Astrocyte (in vitro differentiated cells and primary cell): ENCODE measurements around the gene TACR2. TPM values are rescaled to one million over a fixed set of nuclear protein-coding genes. Genes with fewer than 3 reads are reported as not detected.

Experiments used
- DNase-seq: peaks from one replicate; pipeline ENCODE4 v3.0.0-alpha.2; 2010; ENCODE audit warnings: low read depth
- FAIRE-seq: peaks from 2 replicates; lab custom pipeline; 2011; peaks lifted over from hg19 to GRCh38; lab: Jason Lieb, UNC
- H2AFZ ChIP-seq: 2 replicates; pipeline ENCODE4 v1.6.0; 2012; ENCODE audit warnings: low read depth, low read length, inconsistent platforms
- H3K27ac ChIP-seq: 2 replicates; pipeline ENCODE4 v1.5.1; 2011; ENCODE audit warnings: low read depth, low read length, inconsistent platforms
- H3K27me3 ChIP-seq: 2 replicates; pipeline ENCODE4 v1.6.0; 2011; ENCODE audit warnings: low read length, inconsistent platforms; ENCODE audit not compliant: insufficient read depth
- H3K36me3 ChIP-seq: 2 replicates; pipeline ENCODE4 v1.5.1; 2011; ENCODE audit warnings: low read length, inconsistent platforms; ENCODE audit not compliant: insufficient read depth
- H3K4me1 ChIP-seq: 2 replicates; pipeline ENCODE4 v1.5.1; 2011; ENCODE audit warnings: low read length, inconsistent platforms; ENCODE audit not compliant: insufficient read depth
- H3K4me2 ChIP-seq: 2 replicates; pipeline ENCODE4 v1.6.0; 2012; ENCODE audit warnings: low read length, inconsistent platforms
- H3K4me3 ChIP-seq: 2 replicates; pipeline ENCODE4 v1.5.1; 2011; ENCODE audit warnings: low read depth, mild to moderate bottlenecking, low read length, inconsistent platforms; ENCODE audit not compliant: insufficient read depth
- H3K79me2 ChIP-seq: 2 replicates; pipeline ENCODE4 v1.6.0; 2012; ENCODE audit warnings: mild to moderate bottlenecking, low read length, inconsistent platforms; ENCODE audit not compliant: insufficient read depth
- H3K9ac ChIP-seq: 2 replicates; pipeline ENCODE4 v1.6.0; 2012; ENCODE audit warnings: mild to moderate bottlenecking, low read length, inconsistent platforms
- H3K9me3 ChIP-seq: 2 replicates; pipeline ENCODE4 v1.5.1; 2012; ENCODE audit warnings: low read depth, mild to moderate bottlenecking, low read length, inconsistent platforms; ENCODE audit not compliant: insufficient read depth
- H4K20me1 ChIP-seq: 2 replicates; pipeline ENCODE4 v1.6.0; 2012; ENCODE audit warnings: low read length, inconsistent platforms; ENCODE audit not compliant: insufficient read depth
- H3K27ac Mint-ChIP-seq: one replicate; pipeline ENCODE4 v1.8.0; 2021; ENCODE audit warnings: mild to moderate bottlenecking, mixed read lengths; ENCODE audit not compliant: unreplicated experiment
- H3K27me3 Mint-ChIP-seq: one replicate; pipeline ENCODE4 v1.8.0; 2021; ENCODE audit warnings: low read depth, mixed read lengths; ENCODE audit not compliant: unreplicated experiment
- H3K36me3 Mint-ChIP-seq: one replicate; pipeline ENCODE4 v1.8.0; 2021; ENCODE audit warnings: low read depth, mixed read lengths; ENCODE audit not compliant: unreplicated experiment
- H3K4me1 Mint-ChIP-seq: one replicate; pipeline ENCODE4 v1.8.0; 2021; ENCODE audit warnings: low read depth, mixed read lengths; ENCODE audit not compliant: unreplicated experiment
- H3K4me3 Mint-ChIP-seq: one replicate; pipeline ENCODE4 v1.8.0; 2021; ENCODE audit warnings: mild to moderate bottlenecking, moderate library complexity, mixed read lengths; ENCODE audit not compliant: unreplicated experiment
- H3K9me3 Mint-ChIP-seq: one replicate; pipeline ENCODE4 v1.8.0; 2021; ENCODE audit warnings: mild to moderate bottlenecking, mixed read lengths; ENCODE audit not compliant: unreplicated experiment
- EZH2 ChIP-seq: IDR thresholded peaks from 2 replicates; pipeline ENCODE4 v1.6.1; 2012; ENCODE audit warnings: mild to moderate bottlenecking, low read length, inconsistent platforms; ENCODE audit not compliant: insufficient read depth
- total RNA-seq: library from RNA; stranded (reverse); gene quantifications from 2 replicates; pipeline ENCODE4 v1.2.1, GENCODE V29; 2021
- TF ChIP-seq, protein P1 (sequence below): IDR thresholded peaks from 2 replicates; pipeline ENCODE4 v1.5.1; 2011; ENCODE audit warnings: low read depth, mild to moderate bottlenecking, inconsistent platforms, low read length, moderate library complexity; ENCODE audit not compliant: insufficient read depth

The TACR2 gene
- total RNA-seq, 1 donor from 2014 or later: not detected

DNA sequence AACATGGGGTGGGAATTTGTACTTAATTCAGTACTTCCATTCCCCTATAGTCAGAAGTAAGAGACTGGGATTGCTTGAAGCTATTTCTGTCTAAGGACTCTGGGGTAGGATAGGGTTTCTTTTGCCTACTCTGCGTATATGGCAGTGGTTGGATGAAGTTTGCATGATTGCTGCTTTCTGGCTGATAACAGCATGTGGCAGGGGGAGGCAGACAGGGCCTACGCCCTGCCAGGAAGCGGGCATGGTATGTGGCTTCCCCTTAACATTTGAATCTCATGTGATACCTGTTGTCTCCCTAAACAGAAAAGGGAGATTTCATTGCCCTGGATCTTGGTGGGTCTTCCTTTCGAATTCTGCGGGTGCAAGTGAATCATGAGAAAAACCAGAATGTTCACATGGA, 57.1 kb downstream of the TACR2 start:
- TF ChIP-seq, protein P1, sequence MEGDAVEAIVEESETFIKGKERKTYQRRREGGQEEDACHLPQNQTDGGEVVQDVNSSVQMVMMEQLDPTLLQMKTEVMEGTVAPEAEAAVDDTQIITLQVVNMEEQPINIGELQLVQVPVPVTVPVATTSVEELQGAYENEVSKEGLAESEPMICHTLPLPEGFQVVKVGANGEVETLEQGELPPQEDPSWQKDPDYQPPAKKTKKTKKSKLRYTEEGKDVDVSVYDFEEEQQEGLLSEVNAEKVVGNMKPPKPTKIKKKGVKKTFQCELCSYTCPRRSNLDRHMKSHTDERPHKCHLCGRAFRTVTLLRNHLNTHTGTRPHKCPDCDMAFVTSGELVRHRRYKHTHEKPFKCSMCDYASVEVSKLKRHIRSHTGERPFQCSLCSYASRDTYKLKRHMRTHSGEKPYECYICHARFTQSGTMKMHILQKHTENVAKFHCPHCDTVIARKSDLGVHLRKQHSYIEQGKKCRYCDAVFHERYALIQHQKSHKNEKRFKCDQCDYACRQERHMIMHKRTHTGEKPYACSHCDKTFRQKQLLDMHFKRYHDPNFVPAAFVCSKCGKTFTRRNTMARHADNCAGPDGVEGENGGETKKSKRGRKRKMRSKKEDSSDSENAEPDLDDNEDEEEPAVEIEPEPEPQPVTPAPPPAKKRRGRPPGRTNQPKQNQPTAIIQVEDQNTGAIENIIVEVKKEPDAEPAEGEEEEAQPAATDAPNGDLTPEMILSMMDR: no peak
- no peak for TF ChIP-seq EZH2
- H3K9me3 Mint-ChIP-seq: no peaks in the 10 kb centered on the region
- H3K4me1 Mint-ChIP-seq: peaks cover 5% of the 10 kb centered on the region
- peaks cover 70% of the 10 kb centered on the region for H4K20me1 ChIP-seq
- no peaks in the 10 kb centered on the region for H3K27me3 ChIP-seq
- H3K4me2 ChIP-seq: no peak overlapping the region
- H3K79me2 ChIP-seq: peaks cover 43% of the 10 kb centered on the region
- H3K27ac Mint-ChIP-seq: no peak overlapping the region
- no peak overlapping the region for H3K4me3 Mint-ChIP-seq
- no peaks in the 10 kb centered on the region for H3K9me3 ChIP-seq
- no peak overlapping the region for H3K27ac ChIP-seq
- no peak overlapping the region for H2AFZ ChIP-seq
- no peak overlapping the region for H3K4me3 ChIP-seq
- FAIRE-seq: no peak
- H3K27me3 Mint-ChIP-seq: no peaks in the 10 kb centered on the region
- peaks cover 30% of the 10 kb centered on the region for H3K4me1 ChIP-seq
- peaks cover 12% of the 10 kb centered on the region for H3K36me3 Mint-ChIP-seq
- H3K9ac ChIP-seq: no peak overlapping the region
- no peaks in the 10 kb centered on the region for H3K36me3 ChIP-seq
- DNase-seq: no peak

DNA sequence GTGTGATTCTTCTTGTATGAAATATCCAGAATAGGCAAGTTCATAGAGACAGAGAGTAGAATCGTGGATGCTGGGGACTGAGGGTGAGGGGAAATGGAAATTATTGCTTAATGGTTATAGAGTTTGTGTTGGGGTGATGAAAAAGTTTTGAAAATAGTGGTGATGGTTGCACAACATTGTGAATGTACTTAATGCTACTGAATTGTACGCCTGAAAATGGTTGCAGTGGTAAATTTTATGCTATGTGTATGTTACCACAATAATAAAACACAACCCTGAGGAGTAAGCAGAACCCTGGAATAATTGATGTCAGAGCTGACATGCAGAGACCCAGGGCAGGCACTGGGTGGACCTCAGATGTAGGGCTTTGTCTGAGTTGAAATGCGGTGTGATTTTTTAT, 57.6 kb downstream of the TACR2 start:
- DNase-seq: no peak
- Histone ChIP-seq H3K4me3 (no peak overlapping the region), H3K4me1 (peaks cover 30% of the 10 kb centered on the region), H4K20me1 (peaks cover 65% of the 10 kb centered on the region), H3K9ac (no peak overlapping the region), H2AFZ (no peak overlapping the region), H3K27ac (no peak overlapping the region), H3K4me2 (no peak overlapping the region), H3K27me3 (no peaks in the 10 kb centered on the region), H3K36me3 (no peaks in the 10 kb centered on the region), H3K79me2 (peaks cover 47% of the 10 kb centered on the region), H3K9me3 (no peaks in the 10 kb centered on the region)
- no peak overlapping the region for H3K4me3 Mint-ChIP-seq
- TF ChIP-seq, protein P1: no peak
- TF ChIP-seq EZH2: no peak
- H3K27me3 Mint-ChIP-seq: no peaks in the 10 kb centered on the region
- peaks cover 16% of the 10 kb centered on the region for H3K36me3 Mint-ChIP-seq
- H3K9me3 Mint-ChIP-seq: no peaks in the 10 kb centered on the region
- H3K4me1 Mint-ChIP-seq: peaks cover 3% of the 10 kb centered on the region
- FAIRE-seq: no peak
- H3K27ac Mint-ChIP-seq: no peak overlapping the region

DNA sequence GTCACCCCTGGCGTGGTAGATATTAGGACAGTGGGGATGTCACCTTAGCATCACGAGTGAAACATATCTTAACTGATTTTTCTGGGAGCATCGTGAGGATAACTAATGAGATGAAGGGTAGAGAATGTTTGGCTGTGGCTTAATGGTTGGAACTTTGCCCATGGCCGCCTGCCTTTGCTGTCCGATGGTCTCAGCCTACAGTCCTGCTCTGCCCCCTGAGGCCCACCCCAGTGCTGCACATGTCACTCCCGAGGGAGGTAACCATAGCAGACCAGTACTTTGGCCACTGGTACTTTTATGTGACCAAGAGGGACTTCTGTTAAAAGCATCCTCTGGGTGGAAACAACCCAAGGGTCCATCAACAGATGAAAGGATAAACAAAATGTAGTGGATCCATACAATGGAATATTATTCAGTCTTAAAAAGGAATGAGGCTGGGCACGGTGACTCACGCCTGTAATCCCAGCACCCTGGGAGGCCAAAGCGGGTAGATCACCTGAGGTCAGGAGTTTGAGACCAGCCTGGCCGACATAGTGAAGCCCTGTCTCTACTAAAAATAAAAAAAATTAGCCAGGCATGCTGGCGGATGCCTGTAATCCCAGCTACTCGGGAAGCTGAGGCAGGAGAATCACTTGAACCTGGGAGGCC, 58.4 kb downstream of the TACR2 start:
- no peaks in the 10 kb centered on the region for H3K9me3 Mint-ChIP-seq
- no peaks in the 10 kb centered on the region for H3K27me3 Mint-ChIP-seq
- peaks cover 8% of the 10 kb centered on the region for H3K4me1 Mint-ChIP-seq
- Histone ChIP-seq H3K4me1 (peaks cover 37% of the 10 kb centered on the region), H2AFZ (no peak overlapping the region), H3K9ac (no peak overlapping the region), H3K79me2 (peaks cover 53% of the 10 kb centered on the region), H3K9me3 (no peaks in the 10 kb centered on the region), H3K4me3 (no peak overlapping the region), H3K27ac (no peak overlapping the region), H3K27me3 (no peaks in the 10 kb centered on the region), H3K36me3 (no peaks in the 10 kb centered on the region), H3K4me2 (no peak overlapping the region), H4K20me1 (peaks cover 56% of the 10 kb centered on the region)
- no peak overlapping the region for H3K27ac Mint-ChIP-seq
- H3K4me3 Mint-ChIP-seq: no peak overlapping the region
- DNase-seq (no peak), FAIRE-seq (no peak)
- TF ChIP-seq EZH2: no peak
- TF ChIP-seq, protein P1: no peak
- peaks cover 17% of the 10 kb centered on the region for H3K36me3 Mint-ChIP-seq
